NCI-H2029 treated with DMSO at 0.1 percent for 48 hours (cell line): Measurements from ENCODE around the gene LTB4R2.

Experiments used
- DNase-seq: peaks from one replicate; lab custom pipeline; 2025; lab: John Stamatoyannopoulos, UW

LTB4R2 gene

GRCh38 chr14:24299255-24300191 is 10.4 kb upstream of the LTB4R2 start, which contains the start of the genes DHRS1 and NOP9:
Gene DHRS1, minus strand, starts transcription at chr14:24299780. Its CDS starts 674 bp downstream, at chr14:24299106.
Gene NOP9, plus strand, starts transcription at chr14:24299850. Its CDS starts 105 bp downstream, at chr14:24299955.
- DNase-seq = peak; percentile 47

GRCh38 chr14:24300326-24300980 is 9.5 kb upstream of the LTB4R2 start:
- no peak for DNase-seq

- no peak for DNase-seq
Measured at GRCh38 chr14:24304019-24304387, 5.9 kb upstream of the LTB4R2 start.

- DNase-seq = no peak
Measured at GRCh38 chr14:24307156-24307574, 2.8 kb upstream of the LTB4R2 start.

- DNase-seq = peak; percentile 34
Measured at GRCh38 chr14:24307575-24308341, 2.2 kb upstream of the LTB4R2 start, which contains the start of gene CIDEB. Gene CIDEB, minus strand, starts transcription at chr14:24307977. Its CDS starts 119 bp downstream, at chr14:24307858.

- DNase-seq = no peak
Measured at GRCh38 chr14:24308342-24309124, 1.4 kb upstream of the LTB4R2 start.

- DNase-seq = peak; percentile 35
Measured at GRCh38 chr14:24310265-24310645, 315 bp downstream of the LTB4R2 start.

- DNase-seq = peak; percentile 47
Measured at GRCh38 chr14:24310646-24311604, 985 bp downstream of the LTB4R2 start, which contains the start of gene LTB4R. Gene LTB4R, plus strand, starts transcription at chr14:24311502. Its CDS starts 4,150 bp downstream, at chr14:24315652.

GRCh38 chr14:24311837-24312615 is 2.1 kb downstream of the LTB4R2 start:
- DNase-seq = no peak

GRCh38 chr14:24312736-24313507 is 3.0 kb downstream of the LTB4R2 start:
- no peak for DNase-seq

GRCh38 chr14:24313913-24314312 is 4.0 kb downstream of the LTB4R2 start:
- DNase-seq = no peak

- no peak for DNase-seq
Measured at GRCh38 chr14:24314377-24315193, 4.6 kb downstream of the LTB4R2 start.

GRCh38 chr14:24315243-24315806 is 5.4 kb downstream of the LTB4R2 start:
- no peak for DNase-seq

- DNase-seq = no peak
Measured at GRCh38 chr14:24315807-24316596, 6.1 kb downstream of the LTB4R2 start.

GRCh38 chr14:24316597-24316950 is 6.6 kb downstream of the LTB4R2 start:
- DNase-seq = no peak

GRCh38 chr14:24317141-24317928 is 7.4 kb downstream of the LTB4R2 start:
- DNase-seq = no peak
